Lower lobe of right lung (tissue), 2 donors: ENCODE measurements around the gene CCDC149. TPM values are rescaled to one million over a fixed set of nuclear protein-coding genes. Genes with fewer than 3 reads are reported as not detected.

Experiments used
- ATAC-seq, 2 donors: fragments of 200-7000 bp; cut with Tn5 transposase; one replicate each; pipeline ENCODE4 v1.9.1; 2020 to 2022; ENCODE audit warnings: mild to moderate bottlenecking in 2 of 2, moderate library complexity in 2 of 2
- DNase-seq: peaks from one replicate; pipeline ENCODE4 v3.0.0-alpha.2; 2020
- H3K27ac ChIP-seq: fragments of 200-600 bp; one replicate; pipeline ENCODE4 v1.8.0; 2022
- H3K27me3 ChIP-seq: fragments of 200-600 bp; one replicate; pipeline ENCODE4 v1.8.0; 2022; ENCODE audit warnings: low read depth
- H3K36me3 ChIP-seq: fragments of 200-600 bp; one replicate; pipeline ENCODE4 v1.8.0; 2022; ENCODE audit warnings: mild to moderate bottlenecking
- H3K4me1 ChIP-seq: fragments of 200-600 bp; one replicate; pipeline ENCODE4 v1.8.0; 2022
- H3K4me3 ChIP-seq: fragments of 200-600 bp; one replicate; pipeline ENCODE4 v1.8.0; 2022; ENCODE audit warnings: mild to moderate bottlenecking
- H3K9me3 ChIP-seq: fragments of 200-600 bp; one replicate; pipeline ENCODE4 v1.8.0; 2022
- intact Hi-C: fragments of 100-400 bp; cut with DNase I; formaldehyde crosslinking; loops from one replicate; pipeline ENCODE4 v1.11.0; 2022
- total RNA-seq: library from RNA; stranded (reverse); fragmentation: NEBNext Ultra II Directional; extraction: Animal tissue kit (Norgen Biotek cat#: 25700); gene quantifications from one replicate; pipeline ENCODE4 v1.2.1, GENCODE V29; 2021
- TF ChIP-seq, protein P1 (sequence below): fragments of 200-600 bp; IDR thresholded peaks from one replicate; pipeline ENCODE4 v1.8.0; 2022; ENCODE audit warnings: antibody characterized with exemption, mild to moderate bottlenecking
- donor health status: DM: no; HTN: yes; CAD: no; lungs with severe emphysema.

The CCDC149 gene
- total RNA-seq, 1 donor from 2014 or later = 23.8 TPM

DNA sequence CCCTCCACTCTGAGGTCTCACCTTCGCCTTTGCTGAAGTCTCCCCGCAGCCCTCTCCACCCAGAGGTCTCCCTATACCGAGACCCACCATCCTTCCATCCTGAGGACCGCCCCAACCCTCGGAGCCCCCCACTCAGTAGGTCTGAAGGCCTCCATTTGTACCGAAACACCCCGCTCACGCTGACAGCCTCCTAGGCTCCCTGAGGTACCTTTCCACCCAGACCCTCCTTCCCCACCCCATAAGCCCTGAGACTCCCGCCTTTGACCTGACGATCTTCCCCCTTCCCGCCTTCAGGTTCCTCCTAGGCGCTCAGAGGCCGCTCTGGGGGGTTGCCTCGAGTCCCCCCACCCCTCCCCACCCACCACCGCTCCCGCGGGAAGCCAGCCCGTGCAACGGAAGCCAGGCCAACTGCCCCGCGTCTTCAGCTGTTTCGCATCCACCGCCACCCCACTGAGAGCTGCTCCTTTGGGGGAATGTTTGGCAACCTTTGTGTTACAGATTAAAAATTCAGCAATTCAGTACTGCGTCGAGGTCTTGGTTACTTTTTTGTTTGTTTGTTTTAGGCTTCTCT is 112.4 kb downstream of the CCDC149 start:
- peaks cover 20% of the 10 kb centered on the region for H3K27me3 ChIP-seq
- no peaks in the 10 kb centered on the region for H3K36me3 ChIP-seq
- TF ChIP-seq, protein P1, sequence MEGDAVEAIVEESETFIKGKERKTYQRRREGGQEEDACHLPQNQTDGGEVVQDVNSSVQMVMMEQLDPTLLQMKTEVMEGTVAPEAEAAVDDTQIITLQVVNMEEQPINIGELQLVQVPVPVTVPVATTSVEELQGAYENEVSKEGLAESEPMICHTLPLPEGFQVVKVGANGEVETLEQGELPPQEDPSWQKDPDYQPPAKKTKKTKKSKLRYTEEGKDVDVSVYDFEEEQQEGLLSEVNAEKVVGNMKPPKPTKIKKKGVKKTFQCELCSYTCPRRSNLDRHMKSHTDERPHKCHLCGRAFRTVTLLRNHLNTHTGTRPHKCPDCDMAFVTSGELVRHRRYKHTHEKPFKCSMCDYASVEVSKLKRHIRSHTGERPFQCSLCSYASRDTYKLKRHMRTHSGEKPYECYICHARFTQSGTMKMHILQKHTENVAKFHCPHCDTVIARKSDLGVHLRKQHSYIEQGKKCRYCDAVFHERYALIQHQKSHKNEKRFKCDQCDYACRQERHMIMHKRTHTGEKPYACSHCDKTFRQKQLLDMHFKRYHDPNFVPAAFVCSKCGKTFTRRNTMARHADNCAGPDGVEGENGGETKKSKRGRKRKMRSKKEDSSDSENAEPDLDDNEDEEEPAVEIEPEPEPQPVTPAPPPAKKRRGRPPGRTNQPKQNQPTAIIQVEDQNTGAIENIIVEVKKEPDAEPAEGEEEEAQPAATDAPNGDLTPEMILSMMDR = no peak
- peak overlapping the region; percentile 9 for H3K4me3 ChIP-seq
- H3K4me1 ChIP-seq = peaks cover 11% of the 10 kb centered on the region
- DNase-seq (peak; percentile 48), ATAC-seq (no peak)
- intact Hi-C loops = no loop called here
- H3K27ac ChIP-seq = no peak overlapping the region
- no peaks in the 10 kb centered on the region for H3K9me3 ChIP-seq

DNA sequence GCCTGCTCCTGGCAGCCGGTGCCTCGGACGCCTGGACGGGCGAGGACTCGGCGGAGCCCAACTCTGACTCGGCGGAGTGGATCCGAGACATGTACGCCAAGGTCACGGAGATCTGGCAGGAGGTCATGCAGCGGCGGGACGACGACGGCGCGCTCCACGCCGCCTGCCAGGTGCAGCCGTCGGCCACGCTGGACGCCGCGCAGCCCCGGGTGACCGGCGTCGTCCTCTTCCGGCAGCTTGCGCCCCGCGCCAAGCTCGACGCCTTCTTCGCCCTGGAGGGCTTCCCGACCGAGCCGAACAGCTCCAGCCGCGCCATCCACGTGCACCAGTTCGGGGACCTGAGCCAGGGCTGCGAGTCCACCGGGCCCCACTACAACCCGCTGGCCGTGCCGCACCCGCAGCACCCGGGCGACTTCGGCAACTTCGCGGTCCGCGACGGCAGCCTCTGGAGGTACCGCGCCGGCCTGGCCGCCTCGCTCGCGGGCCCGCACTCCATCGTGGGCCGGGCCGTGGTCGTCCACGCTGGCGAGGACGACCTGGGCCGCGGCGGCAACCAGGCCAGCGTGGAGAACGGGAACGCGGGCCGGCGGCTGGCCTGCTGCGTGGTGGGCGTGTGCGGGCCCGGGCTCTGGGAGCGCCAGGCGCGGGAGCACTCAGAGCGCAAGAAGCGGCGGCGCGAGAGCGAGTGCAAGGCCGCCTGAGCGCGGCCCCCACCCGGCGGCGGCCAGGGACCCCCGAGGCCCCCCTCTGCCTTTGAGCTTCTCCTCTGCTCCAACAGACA is 113.1 kb downstream of the CCDC149 start:
- peak overlapping the region; percentile 9 for H3K4me3 ChIP-seq
- intact Hi-C loops = no loop called here
- H3K36me3 ChIP-seq = no peaks in the 10 kb centered on the region
- ATAC-seq (no peak), DNase-seq (peak; percentile 47)
- TF ChIP-seq, protein P1 = no peak
- peaks cover 20% of the 10 kb centered on the region for H3K27me3 ChIP-seq
- H3K27ac ChIP-seq = no peak overlapping the region
- peaks cover 15% of the 10 kb centered on the region for H3K4me1 ChIP-seq
- no peaks in the 10 kb centered on the region for H3K9me3 ChIP-seq

DNA sequence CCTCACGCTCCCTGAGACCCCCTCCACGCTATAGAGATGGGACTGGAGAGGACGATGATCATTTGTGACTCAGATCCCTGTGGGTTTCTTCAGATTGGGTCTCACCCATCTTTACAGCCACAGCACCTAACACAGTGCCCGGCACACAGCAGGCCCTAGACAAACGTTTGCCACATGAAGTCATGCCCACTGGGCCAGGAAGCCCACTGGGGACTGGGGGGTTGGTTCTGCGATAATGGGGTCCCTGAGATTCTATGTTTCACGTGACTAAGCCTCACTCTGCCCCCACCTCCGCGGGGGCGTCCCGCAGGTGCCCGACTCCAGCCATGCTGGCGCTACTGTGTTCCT is 113.7 kb downstream of the CCDC149 start:
- intact Hi-C loops = no loop called here
- peaks cover 20% of the 10 kb centered on the region for H3K27me3 ChIP-seq
- no peak overlapping the region for H3K4me3 ChIP-seq
- DNase-seq (no peak), ATAC-seq (no peak)
- no peak overlapping the region for H3K27ac ChIP-seq
- peaks cover 21% of the 10 kb centered on the region for H3K4me1 ChIP-seq
- TF ChIP-seq, protein P1 = no peak
- H3K9me3 ChIP-seq = no peaks in the 10 kb centered on the region
- no peaks in the 10 kb centered on the region for H3K36me3 ChIP-seq

DNA sequence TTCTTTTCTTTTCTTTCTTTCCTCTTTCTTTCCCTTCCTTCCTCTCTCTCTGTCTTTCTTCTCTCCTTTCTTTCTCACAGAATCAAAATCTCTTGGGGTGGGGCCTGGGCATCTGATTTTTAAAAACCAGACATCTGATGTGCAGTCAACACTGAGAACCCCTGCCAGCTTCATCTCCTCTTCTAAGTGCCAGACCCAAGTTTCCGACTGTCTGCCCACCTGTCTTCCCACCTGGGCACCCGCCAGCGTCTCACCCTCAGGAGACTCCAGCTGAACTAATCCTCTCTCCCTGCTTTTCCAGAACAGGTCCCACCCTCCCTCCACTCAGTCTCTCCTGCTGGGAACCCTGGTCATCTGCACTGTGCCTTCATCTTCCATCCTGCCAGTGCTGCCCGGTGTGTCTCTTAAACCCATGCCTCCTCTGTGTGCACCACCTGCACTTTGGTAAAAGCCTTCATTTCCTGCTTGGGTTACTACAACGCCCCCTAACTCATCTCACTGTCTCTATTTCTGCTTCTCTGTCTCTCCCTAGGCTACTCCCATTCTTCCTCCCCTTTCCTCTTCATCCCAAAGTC is 114.7 kb downstream of the CCDC149 start:
- Histone ChIP-seq H3K27ac (no peak overlapping the region), H3K4me3 (no peak overlapping the region), H3K9me3 (no peaks in the 10 kb centered on the region), H3K4me1 (peaks cover 23% of the 10 kb centered on the region), H3K36me3 (no peaks in the 10 kb centered on the region), H3K27me3 (peaks cover 20% of the 10 kb centered on the region)
- DNase-seq (no peak), ATAC-seq (no peak)
- TF ChIP-seq, protein P1 = no peak
- intact Hi-C loops = no loop called here

DNA sequence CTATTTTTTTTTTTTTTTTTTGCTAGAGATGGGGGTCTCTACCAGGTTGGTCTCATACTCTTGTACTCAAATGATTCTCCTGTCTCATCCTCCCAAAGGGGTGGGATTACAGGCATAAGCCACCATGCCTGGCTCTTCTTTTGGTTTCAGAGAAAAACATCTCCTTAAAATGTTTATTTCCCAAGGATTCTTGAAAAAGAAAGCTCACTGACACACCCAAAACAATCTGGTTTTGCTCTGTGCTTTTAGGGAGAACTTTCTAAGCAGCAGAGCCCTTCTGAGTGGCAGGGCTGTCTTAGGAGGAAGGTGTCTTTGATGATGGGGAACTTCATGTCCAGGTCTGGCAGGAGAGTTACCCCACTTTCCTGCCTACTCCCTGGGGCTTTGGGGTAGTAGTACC is 116.2 kb downstream of the CCDC149 start:
- Histone ChIP-seq H3K4me3 (peak overlapping the region; percentile 51), H3K9me3 (no peaks in the 10 kb centered on the region), H3K27me3 (peaks cover 20% of the 10 kb centered on the region), H3K36me3 (no peaks in the 10 kb centered on the region), H3K27ac (peak overlapping the region; percentile 84), H3K4me1 (peaks cover 23% of the 10 kb centered on the region)
- no peak for ATAC-seq
- no peak for DNase-seq
- TF ChIP-seq, protein P1 = no peak
- intact Hi-C loops = no loop called here
